Stimulated activated CD4-positive, alpha-beta T cell treated with anti-CD3 and anti-CD28 coated beads, Interleukin-1b, Interleukin-23, amount 100 ng/mL, for 24 hours (primary cell): Measurements from ENCODE around the gene KCNH4.
"Not testable (repeated sequence)": the region's sequence is repeated elsewhere in the genome, so short reads cannot be mapped to it uniquely, and the experiment has no call there.

ENCODE experiments used
- DNase-seq, 4 experiments: peaks; one replicate each; pipeline ENCODE4 v3.0.0-alpha.2; 2020; ENCODE audit warnings: low read depth in 4 of 4, low spot score in 1 of 4

Gene KCNH4

GRCh38 chr17:42180922-42181850, at the start of gene KCNH4:
Gene KCNH4 (minus strand): TSS chr17:42181142. CDS start chr17:42180945, 197 bp downstream.
- DNase-seq: peak; percentile 59 to 86 (median 79)

GRCh38 chr17:42230225-42230624, 49.3 kb upstream of the KCNH4 start:
- no peak for DNase-seq

GRCh38 chr17:42227849-42228700, 47.1 kb upstream of the KCNH4 start:
- DNase-seq: no peak

- no peak for DNase-seq
These were observed 44.7 kb upstream of the KCNH4 start for GRCh38 chr17:42225646-42226045.

DNA sequence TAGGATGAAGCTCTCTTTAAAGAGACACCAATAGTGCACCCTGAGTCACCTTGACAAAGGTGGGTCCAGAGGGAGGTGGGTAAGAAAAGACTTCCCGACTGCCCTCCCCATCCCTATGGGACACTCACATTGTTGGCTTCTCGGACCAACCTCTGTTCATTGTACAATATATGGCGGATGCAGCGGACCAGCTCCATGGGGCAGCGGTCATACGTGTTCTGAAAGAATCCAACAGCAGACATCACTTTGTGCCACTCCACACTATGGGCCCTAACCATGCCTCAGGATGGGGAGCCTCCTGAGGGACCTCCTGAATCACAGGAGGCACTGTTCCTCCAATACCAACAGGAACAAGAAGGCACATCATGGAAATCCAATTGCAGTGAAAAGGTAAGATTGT, 43.7 kb upstream of the KCNH4 start:
- no peak for DNase-seq

GRCh38 chr17:42221886-42222745, 41.2 kb upstream of the KCNH4 start:
- peak; percentile 16 to 56 (median 32) for DNase-seq

DNA sequence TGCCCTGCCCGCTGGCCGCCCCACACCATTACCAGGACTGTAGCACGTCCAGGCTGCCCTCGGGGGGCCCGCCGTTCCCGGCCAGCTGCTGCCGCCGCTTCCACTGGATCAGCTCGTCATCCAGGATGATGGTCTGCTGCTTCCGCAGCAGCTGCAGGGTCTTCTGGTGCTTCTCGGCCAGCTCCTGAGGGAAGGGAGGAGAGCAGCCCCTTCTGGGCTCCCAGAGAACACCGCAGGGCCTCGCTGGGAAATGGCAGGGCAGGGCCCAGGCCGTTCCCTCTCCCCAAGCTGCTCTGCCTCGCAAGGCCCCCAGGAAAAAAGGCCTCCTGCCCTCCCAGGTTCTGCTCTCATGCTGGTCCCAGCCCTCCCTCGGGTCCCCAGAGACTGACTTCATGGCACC, 38.3 kb upstream of the KCNH4 start:
- DNase-seq: not testable (repeated sequence)

DNA sequence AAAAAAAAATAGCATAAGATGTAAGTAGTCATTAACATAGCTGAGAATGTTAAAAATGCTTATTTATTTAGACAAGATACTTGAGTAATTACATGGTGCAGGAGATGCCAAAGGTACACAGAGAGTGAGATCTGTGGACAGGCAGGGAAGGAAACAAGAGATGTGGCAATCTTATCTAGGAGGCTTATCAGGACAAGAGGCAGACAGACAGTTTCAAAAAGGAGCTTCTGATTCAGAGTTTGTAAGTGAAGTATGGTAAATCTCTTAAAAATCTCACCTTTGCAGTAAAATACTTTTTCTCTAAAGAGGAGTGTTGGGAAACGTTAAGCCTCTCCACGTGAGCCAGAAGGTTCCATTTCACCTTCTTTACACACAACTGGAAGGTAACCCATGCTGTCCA, 33.2 kb upstream of the KCNH4 start:
- no peak for DNase-seq

DNA sequence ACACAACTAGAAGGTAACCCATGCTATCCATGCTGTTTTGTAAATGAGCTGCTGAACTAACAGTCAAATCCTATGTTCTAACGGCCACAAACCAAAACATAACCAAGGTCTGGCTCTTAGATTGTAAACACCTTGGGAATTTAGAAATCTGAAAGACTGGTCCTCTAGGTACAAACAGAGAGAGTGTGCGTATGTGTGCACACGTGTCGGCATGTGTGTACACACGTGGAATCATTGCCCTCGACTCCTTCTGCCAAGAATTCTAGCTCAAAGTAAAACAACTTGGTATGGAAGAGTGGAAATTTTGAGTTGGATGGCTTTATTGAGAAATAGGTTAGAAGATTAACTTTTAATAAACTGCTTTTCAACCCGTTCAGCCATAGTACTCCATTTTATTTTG, 31.4 kb upstream of the KCNH4 start:
- no peak for DNase-seq

GRCh38 chr17:42211921-42212341, 31.0 kb upstream of the KCNH4 start:
- not testable (repeated sequence) for DNase-seq

GRCh38 chr17:42210046-42210445, 29.1 kb upstream of the KCNH4 start:
- no peak for DNase-seq

DNA sequence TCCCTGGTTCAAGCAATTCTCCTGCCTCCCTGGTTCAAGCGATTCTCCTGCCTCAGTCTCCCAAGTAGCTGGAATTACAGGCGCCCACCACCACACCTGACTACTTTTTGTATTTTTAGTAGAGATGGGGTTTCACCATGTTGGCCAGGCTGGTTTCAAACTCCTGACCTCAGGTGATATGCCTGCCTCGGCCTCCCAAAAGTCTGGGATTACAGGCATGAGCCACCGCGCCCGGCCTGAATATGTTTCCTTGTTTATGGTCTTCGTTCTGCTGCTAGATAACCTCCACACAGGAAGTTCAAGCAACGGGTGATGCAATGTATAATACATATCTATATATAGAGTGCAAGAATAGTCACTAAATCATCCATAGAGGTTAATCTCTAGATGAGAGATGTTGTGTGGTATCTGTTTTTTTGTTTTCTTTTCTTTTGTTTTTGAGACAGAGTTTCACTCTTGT, 25.2 kb upstream of the KCNH4 start:
- not testable (repeated sequence) for DNase-seq

GRCh38 chr17:42203354-42203753, 22.4 kb upstream of the KCNH4 start:
- no peak for DNase-seq

DNA sequence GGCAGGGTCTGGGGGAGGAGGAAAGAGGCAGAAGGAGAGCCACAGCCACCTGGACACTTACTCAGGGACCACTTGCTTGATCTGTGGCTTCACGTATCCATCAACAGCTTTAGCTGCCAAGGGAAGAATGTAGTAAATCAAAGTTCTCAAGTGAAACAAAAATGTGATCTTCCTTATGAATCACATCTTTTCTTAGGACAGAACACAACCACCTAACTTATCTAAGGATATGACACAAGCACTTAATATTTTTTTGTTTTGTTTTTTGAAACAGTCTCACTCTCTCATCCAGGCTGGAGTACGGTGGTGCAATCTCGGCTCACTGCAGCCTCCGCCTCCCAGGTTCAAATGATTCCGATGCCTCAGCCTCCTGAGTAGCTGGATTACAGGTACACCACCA, 21.8 kb upstream of the KCNH4 start:
- DNase-seq: no peak

DNA sequence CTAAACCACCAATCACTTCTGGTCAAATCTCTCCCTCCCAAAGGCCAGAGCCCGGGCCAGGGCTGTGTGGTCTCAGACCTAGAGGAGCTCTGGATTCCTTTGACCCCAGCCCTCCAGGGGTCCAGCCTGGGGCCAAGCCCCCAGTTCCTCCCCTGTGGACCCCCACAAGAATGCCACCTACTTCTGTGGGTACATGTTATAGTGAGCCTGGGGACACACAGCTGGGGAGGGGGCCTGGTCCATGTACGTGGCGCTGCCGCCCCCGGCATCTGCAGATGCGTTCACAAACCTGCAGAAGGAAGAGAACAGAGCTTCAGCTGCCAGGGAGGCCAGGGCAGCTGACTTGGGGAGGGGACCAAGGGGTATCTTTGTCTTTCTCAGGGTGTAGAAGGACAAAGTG, 21.2 kb upstream of the KCNH4 start:
- no peak for DNase-seq

- no peak for DNase-seq
These were observed 20.5 kb upstream of the KCNH4 start for GRCh38 chr17:42201458-42201772.

GRCh38 chr17:42200706-42201457, 19.9 kb upstream of the KCNH4 start:
- no peak for DNase-seq

DNA sequence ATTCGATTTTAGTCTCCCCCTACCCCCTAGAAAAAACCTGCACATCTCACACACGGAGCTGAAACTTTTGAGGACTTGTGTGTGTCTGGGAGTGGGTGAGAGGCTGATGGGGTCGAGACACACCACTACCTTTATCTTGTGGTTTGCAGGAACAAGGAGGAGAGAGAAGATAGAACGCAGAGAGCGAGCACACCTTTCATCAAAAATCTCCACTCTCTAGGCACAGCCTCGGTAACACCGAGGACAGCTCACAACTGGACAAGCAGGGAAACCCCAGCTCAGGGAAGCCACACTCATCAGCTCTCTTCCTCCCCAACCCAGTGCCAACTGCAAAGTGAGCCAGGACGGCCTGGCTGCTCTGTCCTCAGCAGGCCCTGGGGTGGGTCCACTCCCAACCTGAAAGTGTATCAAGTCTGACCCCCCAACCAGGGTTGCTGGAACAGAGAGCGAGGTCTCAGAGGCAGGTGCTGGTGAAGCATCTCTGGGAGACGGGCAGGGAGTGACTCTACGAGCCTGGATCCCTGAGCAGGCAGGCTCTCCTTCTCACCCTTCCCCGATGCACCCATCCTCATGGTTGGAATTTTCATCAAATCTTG, 18.6 kb upstream of the KCNH4 start:
- no peak for DNase-seq

DNA sequence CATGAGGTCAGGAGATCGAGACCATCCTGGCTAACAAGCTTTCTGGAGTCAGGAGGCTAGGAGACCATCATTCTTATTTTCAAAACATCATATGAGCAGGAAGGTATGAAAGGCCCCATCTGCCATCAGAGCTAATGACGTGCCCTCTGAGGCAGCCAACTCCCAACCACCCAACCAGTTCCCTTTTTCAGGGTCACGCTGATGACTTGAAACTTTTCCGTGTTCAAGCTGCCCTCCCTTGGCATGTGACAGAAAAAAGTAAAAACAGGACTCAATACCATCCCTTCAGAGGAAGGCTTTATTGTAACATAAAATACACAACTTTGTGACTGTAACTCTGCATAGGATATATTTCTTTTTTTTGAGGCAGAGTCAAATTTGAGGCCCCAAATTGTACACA, 18.0 kb upstream of the KCNH4 start:
- DNase-seq: no peak

GRCh38 chr17:42197564-42198156, 16.7 kb upstream of the KCNH4 start:
- no peak for DNase-seq
